ENCODE measurements around the gene JARID2.

JARID2 gene

GRCh38 chr6:15556711-15557110 is 310.8 kb downstream of the JARID2 start:
- no peak for DNase-seq

DNA sequence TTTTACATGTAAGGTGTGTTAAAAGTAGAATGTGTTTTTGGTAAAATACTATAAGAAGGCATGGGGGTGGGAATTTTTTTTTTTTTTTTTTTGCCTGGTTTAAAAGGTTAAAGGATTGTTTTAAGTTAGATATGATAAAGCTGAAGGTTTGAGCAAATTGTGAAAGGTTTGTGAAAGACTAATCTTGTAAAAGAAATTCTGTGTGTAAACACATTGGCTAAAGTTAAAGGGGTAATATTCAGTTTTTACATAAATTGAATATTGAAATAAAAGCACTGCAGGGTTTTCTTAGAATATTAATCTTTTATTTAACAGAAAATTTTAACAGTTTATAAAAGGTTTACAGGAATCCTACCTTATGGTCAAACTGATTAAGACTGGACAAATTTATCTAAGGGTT is 311.3 kb downstream of the JARID2 start:
- DNase-seq, result no peak

DNA sequence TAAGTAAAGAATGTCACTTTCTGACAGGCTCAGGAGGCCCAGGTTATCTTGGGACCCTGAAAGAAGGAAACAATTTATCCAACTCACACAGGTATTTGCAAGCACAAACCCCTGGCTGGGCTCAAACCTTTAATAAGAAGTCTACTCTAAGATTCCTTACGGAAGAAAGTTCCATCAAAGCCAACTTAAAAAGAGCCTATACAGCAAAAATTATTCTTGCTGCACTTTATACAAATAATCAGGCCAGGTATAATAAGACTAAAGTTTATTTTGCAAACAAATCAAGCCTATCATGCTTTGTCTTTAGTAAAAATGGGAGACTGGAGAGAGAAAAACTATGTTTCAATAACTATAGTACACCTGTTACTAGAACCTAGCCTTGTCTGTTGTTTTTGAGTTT is 314.8 kb downstream of the JARID2 start:
- DNase-seq, result no peak

DNA sequence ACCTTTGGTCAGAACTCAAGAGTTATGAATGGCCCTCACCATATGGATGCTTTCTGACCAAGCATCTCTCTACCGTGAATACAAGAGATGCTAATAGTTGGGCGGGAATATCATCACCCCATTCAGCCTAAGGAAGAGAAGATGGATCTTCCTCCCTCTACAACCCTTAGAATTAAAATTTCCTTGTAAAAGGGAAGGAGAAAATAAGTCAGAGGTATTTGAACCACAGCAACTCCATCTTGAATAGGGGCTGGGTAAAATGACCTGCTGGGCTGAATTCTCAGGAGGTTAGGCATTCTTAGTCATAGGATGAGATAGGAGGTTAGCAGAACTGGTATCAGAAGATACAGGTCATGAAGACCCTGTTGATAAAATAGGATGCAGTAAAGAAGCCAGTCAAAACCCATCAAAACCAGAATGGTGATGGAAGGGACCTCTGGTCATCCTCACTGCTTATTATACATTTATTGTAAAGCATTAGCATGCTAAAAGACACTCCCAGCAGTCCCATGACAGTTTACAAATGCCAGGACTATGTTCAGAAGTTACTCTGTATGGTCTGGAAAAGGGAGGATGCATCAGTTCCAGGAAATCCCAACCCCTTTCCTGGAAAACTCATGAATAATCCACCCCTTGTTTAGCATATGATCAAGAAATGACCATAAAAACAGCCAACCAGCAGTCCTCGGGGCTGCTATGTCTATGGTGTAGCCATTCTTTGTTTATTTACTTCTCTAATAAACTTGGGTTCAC is 315.8 kb downstream of the JARID2 start:
- no peak for DNase-seq

- no peak for DNase-seq
These were observed 317.1 kb downstream of the JARID2 start for GRCh38 chr6:15562977-15563376.

- no peak for DNase-seq
These were observed 323.4 kb downstream of the JARID2 start for GRCh38 chr6:15569035-15569995.

- DNase-seq, result no peak
These were observed 324.3 kb downstream of the JARID2 start for GRCh38 chr6:15570171-15570570.

Data from CD4-positive, alpha-beta T cell treated with Interleukin-4 for 4 hours (primary cell).